A549 (cell line): ENCODE data around the gene SLC39A11. TPM values are rescaled to one million over a fixed set of nuclear protein-coding genes. Genes with fewer than 3 reads are reported as not detected.
"Not testable (repeated sequence)": the region's sequence is repeated elsewhere in the genome, so short reads cannot be mapped to it uniquely, and the experiment has no call there.

Experiments used
- ATAC-seq, 2 experiments: fragments of 200-7000 bp in 1 of 2; fragments of >200 bp in 1 of 2; cut with Nextera tagmentation in 1 of 2; cut with Tn5 transposase in 1 of 2; 3 replicates each; pipeline versions ENCODE4 v1.8.0 to v1.9.1; 2018 to 2020; ENCODE audit warnings: mild to moderate bottlenecking in 1 of 2, moderate library complexity in 1 of 2
- CTCF ChIA-PET: fragments of 300-600 bp; sonication (Branson Sonifier 250); formaldehyde crosslinking; extraction: SDS; loops from one replicate; lab custom pipeline; 2021; ENCODE audit warnings: antibody characterized with exemption, inconsistent platforms; lab: Yijun Ruan, JAX
- POLR2A ChIA-PET: fragments of 350-600 bp; formaldehyde crosslinking; extraction: SDS; loops from one replicate; lab custom pipeline; 2021; ENCODE audit warnings: antibody characterized with exemption, inconsistent platforms; lab: Yijun Ruan, JAX
- DNase-seq, 2 experiments: peaks; one replicate each; pipeline versions ENCODE4 v3.0.0 to v3.0.0-alpha.2; 2011 to 2016; ENCODE audit warnings: low read depth in 1 of 2, low spot score in 1 of 2
- FAIRE-seq: peaks from 2 replicates; lab custom pipeline; 2011; peaks lifted over from hg19 to GRCh38; lab: Jason Lieb, UNC
- H3K27ac ChIP-seq, 2 experiments: fragments of >200 bp; sonication (Bioruptor Twin); formaldehyde crosslinking; 3 replicates each; pipeline ENCODE4 v1.5.1; 2016 to 2017
- H3K4me1 ChIP-seq: fragments of >200 bp; sonication (Bioruptor Twin); formaldehyde crosslinking; 3 replicates; pipeline ENCODE4 v1.6.1; 2016
- H3K4me2 ChIP-seq: fragments of >200 bp; sonication (Bioruptor Twin); formaldehyde crosslinking; 3 replicates; pipeline ENCODE4 v1.6.1; 2016
- H3K4me3 ChIP-seq: fragments of >200 bp; sonication (Bioruptor Twin); formaldehyde crosslinking; 3 replicates; pipeline ENCODE4 v1.5.1; 2016
- H3K9me3 ChIP-seq: fragments of >200 bp; sonication (Bioruptor Twin); formaldehyde crosslinking; 3 replicates; pipeline ENCODE4 v1.6.1; 2016
- CBX2 ChIP-seq: fragments of 200-600 bp; sonication (generic); IDR thresholded peaks from 2 replicates; pipeline ENCODE4 v1.6.1; 2016; ENCODE audit warnings: low read depth, mild to moderate bottlenecking, borderline replicate concordance
- CHD2 ChIP-seq: fragments of 150-350 bp; IDR thresholded peaks from 2 replicates; pipeline ENCODE4 v1.6.1; 2014; ENCODE audit warnings: low read length; ENCODE audit not compliant: partially characterized antibody
- EP300 ChIP-seq, 2 experiments: fragments of >200 bp; sonication (Bioruptor Twin); formaldehyde crosslinking; IDR thresholded peaks; 2 replicates in 1 of 2; 3 replicates in 1 of 2; pipeline ENCODE4 v1.6.1; 2016 to 2017
- JUNB ChIP-seq: fragments of >200 bp; sonication (Bioruptor Twin); formaldehyde crosslinking; IDR thresholded peaks from 2 replicates; pipeline ENCODE4 v1.6.1; 2016
- KDM1A ChIP-seq: fragments of 200-600 bp; sonication (generic); IDR thresholded peaks from 2 replicates; pipeline ENCODE4 v1.6.1; 2016; ENCODE audit warnings: low read depth, mild to moderate bottlenecking
- MAFK ChIP-seq: fragments of 450-650 bp; IDR thresholded peaks from 2 replicates; pipeline ENCODE4 v1.6.1; 2014; ENCODE audit not compliant: partially characterized antibody
- MAZ ChIP-seq: fragments of 150-350 bp; IDR thresholded peaks from 2 replicates; pipeline ENCODE4 v1.6.1; 2014; ENCODE audit warnings: antibody characterized with exemption, low read depth, low read length, borderline replicate concordance
- MYC ChIP-seq: IDR thresholded peaks from 2 replicates; pipeline ENCODE4 v1.6.1; 2012; ENCODE audit warnings: mild to moderate bottlenecking, inconsistent platforms, low read length, improper control_type of control experiment, borderline replicate concordance
- PHF8 ChIP-seq: fragments of 200-600 bp; sonication (generic); IDR thresholded peaks from 2 replicates; pipeline ENCODE4 v1.6.1; 2016; ENCODE audit warnings: low read depth, mild to moderate bottlenecking, antibody characterized with exemption, moderate library complexity, borderline replicate concordance
- POLR2A ChIP-seq: IDR thresholded peaks from 2 replicates; pipeline ENCODE4 v1.6.1; 2012; ENCODE audit warnings: mild to moderate bottlenecking, low read length
- RARB ChIP-seq: fragments of 250-450 bp; sonication (Bioruptor Pico); IDR thresholded peaks from 2 replicates; pipeline ENCODE4 v1.8.0; 2021; ENCODE audit warnings: mild to moderate bottlenecking, moderate library complexity
- SREBF2 ChIP-seq: fragments of 450-650 bp; IDR thresholded peaks from 2 replicates; pipeline ENCODE4 v1.6.1; 2014; ENCODE audit warnings: mild to moderate bottlenecking, moderate library complexity
- TFCP2L1 ChIP-seq: fragments of 250-450 bp; sonication (Bioruptor Pico); IDR thresholded peaks from 2 replicates; pipeline ENCODE4 v1.5.0; 2021; ENCODE audit warnings: mild to moderate bottlenecking
- TP53 ChIP-seq: fragments of 250-450 bp; sonication (Bioruptor Pico); IDR thresholded peaks from 2 replicates; pipeline ENCODE4 v1.5.0; 2021; ENCODE audit warnings: mild to moderate bottlenecking, moderate library complexity
- ZSCAN20 ChIP-seq: fragments of 250-450 bp; sonication (Bioruptor Pico); IDR thresholded peaks from 2 replicates; pipeline ENCODE4 v1.8.0; 2022; ENCODE audit warnings: mild to moderate bottlenecking, moderate library complexity
- WGBS: methylation state at CpG from one replicate; pipeline ENCODE4 v1.1.6; 2017; ENCODE audit errors: missing lambda C conversion rate; 5-methylcytosine and 5-hydroxymethylcytosine counted together
- polyA plus RNA-seq, 4 experiments: library from polyadenylated mRNA; depleted of rRNA in 3 of 4; stranded (reverse); fragments of >200 nt; fragmentation: RNase III in 1 of 4; extraction: RNeasy Plus Mini Kit Qiagen cat#74134 plus additional on column Dnase treatment in 1 of 4; gene quantifications; 2 replicates in 3 of 4; 3 replicates in 1 of 4; pipeline ENCODE4 v1.2.3, GENCODE V29; 2011 to 2017
- TF ChIP-seq, protein P1 (sequence below): IDR thresholded peaks from 2 replicates; pipeline ENCODE4 v1.6.1; 2012
- TF ChIP-seq, protein P2 (sequence below): IDR thresholded peaks from 2 replicates; pipeline ENCODE4 v1.6.1; 2012; ENCODE audit warnings: low read depth, borderline replicate concordance
- TF ChIP-seq, protein P3 (sequence below): fragments of >200 bp; sonication (Bioruptor Twin); formaldehyde crosslinking; IDR thresholded peaks from 2 replicates; pipeline ENCODE4 v1.6.1; 2016

The SLC39A11 gene
- polyA plus RNA-seq, 2 of the 4 experiments (the other 2 are of a cell fraction) = 18.4 to 25.2 TPM

- POLR2A ChIA-PET, DNase-seq, H3K27ac ChIP-seq, FAIRE-seq, H3K4me1 ChIP-seq, H3K9me3 ChIP-seq, ATAC-seq, H3K4me3 ChIP-seq, H3K4me2 ChIP-seq: not testable (repeated sequence)
- CTCF ChIA-PET = interaction anchor here (1.5 kb wide), 1 partner anchor 119 kb away, joined by 3 read pairs; no protein-coding TSS in a partner anchor
- 89% methylated on average over 5 of the region's 5 CpGs for WGBS
Measured at GRCh38 chr17:72782437-72782836, 310.1 kb downstream of the SLC39A11 start.

DNA sequence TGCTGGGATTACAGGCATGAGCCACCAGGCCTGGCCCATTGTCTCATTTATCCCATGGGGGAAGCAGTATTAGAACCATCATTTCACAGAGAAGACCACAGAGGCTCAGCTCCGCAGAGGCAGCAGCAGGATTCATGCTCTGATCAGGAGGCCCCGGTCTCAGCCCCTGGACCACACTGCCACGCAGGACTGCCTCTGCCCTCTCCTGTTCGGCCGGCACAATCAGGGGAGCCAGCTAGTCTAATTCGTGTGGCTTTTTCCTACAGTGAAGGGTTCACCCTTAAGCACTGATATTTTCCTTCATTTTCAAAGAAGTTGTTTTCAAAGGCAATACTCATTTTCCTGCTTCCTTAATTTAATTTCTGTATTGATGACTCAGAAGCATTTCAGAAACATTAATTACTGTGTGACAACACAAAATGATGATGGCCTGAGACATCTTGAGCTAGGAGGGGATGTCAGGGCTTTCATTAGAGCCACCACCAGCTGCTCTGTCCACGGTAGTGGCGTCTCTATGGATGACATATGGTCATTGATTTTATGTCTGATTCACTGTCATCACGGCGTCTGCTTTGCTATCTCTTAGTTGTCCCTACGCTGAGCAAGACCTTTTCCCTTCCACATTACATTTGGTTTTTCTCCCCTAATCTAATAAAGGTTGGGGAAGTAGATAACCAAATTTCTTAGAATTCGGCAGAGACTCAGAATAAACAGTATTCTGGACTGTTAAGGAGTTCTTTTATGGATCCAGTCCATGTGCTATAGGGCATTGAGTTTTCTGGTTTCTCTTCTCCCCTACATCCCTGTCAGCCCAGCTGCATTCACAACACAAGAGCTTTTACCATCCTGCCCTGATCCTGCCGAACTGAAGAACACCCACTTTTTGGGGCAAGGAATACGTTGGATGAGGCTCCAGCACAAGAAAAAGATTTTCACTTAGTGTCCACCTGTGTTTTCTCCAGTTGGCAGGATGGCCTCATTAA, 314.0 kb downstream of the SLC39A11 start:
- TF ChIP-seq MAZ = no peak
- TF ChIP-seq EP300 (IDR thresholded peaks at IDR 0.05) = no peak
- no peak for TF ChIP-seq POLR2A
- no peak for TF ChIP-seq MYC
- TF ChIP-seq ZSCAN20 (CRISPR knock-in tag) = no peak
- no peak for TF ChIP-seq TFCP2L1
- TF ChIP-seq SREBF2 = no peak
- TF ChIP-seq, protein P1, sequence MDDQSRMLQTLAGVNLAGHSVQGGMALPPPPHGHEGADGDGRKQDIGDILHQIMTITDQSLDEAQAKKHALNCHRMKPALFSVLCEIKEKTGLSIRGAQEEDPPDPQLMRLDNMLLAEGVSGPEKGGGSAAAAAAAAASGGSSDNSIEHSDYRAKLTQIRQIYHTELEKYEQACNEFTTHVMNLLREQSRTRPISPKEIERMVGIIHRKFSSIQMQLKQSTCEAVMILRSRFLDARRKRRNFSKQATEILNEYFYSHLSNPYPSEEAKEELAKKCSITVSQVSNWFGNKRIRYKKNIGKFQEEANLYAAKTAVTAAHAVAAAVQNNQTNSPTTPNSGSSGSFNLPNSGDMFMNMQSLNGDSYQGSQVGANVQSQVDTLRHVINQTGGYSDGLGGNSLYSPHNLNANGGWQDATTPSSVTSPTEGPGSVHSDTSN = no peak
- TF ChIP-seq CHD2 = no peak
- Histone ChIP-seq H3K27ac (no peak overlapping the region), H3K4me3 (no peak overlapping the region), H3K4me2 (no peak overlapping the region), H3K9me3 (no peaks in the 10 kb centered on the region), H3K4me1 (no peaks in the 10 kb centered on the region)
- ChIA-PET CTCF (interaction anchor here (0.7 to 1.4 kb wide), 3 partner anchors 14 to 51 kb away, joined by 3 to 4 read pairs (median 3); no protein-coding TSS in a partner anchor), POLR2A (no interaction called here)
- FAIRE-seq (no peak), ATAC-seq (0 out of 6 replicates have a peak, but pooled peaks of 1 of the 2 experiments have one; percentile 26), DNase-seq (no peak)
- 87% methylated on average over 14 of the region's 14 CpGs for WGBS

DNA sequence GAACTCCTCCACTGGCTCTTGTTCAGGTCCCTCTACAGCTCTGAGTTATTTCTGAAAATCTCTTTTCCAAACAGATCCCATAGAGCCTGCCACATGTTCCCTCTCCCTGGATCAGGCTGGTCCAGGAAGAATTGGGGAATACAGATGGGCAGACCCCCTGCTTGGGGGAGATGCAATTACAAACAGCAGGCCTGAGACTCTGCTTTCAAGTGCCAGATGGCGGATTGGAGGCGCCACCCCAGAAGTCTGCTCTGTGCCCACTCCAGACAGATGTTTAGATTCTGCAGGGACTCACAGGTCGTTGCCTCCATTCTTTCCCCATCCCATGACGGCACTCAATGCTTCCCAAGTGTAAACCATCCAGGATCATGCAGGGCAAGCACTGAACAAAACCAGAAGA, 316.6 kb downstream of the SLC39A11 start:
- ChIA-PET CTCF (interaction anchor here (1.3 to 1.4 kb wide), 2 partner anchors 10 to 14 kb away, joined by 3 read pairs; no protein-coding TSS in a partner anchor), POLR2A (no interaction called here)
- H3K4me2 ChIP-seq = no peak overlapping the region
- no peak for TF ChIP-seq RARB
- TF ChIP-seq TP53 (CRISPR knock-in tag) = no peak
- no peak for TF ChIP-seq POLR2A
- TF ChIP-seq PHF8 = no peak
- no peak for TF ChIP-seq JUNB
- TF ChIP-seq MAFK = no peak
- TF ChIP-seq SREBF2 = no peak
- TF ChIP-seq, protein P2, sequence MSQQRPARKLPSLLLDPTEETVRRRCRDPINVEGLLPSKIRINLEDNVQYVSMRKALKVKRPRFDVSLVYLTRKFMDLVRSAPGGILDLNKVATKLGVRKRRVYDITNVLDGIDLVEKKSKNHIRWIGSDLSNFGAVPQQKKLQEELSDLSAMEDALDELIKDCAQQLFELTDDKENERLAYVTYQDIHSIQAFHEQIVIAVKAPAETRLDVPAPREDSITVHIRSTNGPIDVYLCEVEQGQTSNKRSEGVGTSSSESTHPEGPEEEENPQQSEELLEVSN = no peak
- TF ChIP-seq KDM1A = no peak
- TF ChIP-seq MYC = no peak
- no peak for TF ChIP-seq CBX2
- TF ChIP-seq, protein P3, sequence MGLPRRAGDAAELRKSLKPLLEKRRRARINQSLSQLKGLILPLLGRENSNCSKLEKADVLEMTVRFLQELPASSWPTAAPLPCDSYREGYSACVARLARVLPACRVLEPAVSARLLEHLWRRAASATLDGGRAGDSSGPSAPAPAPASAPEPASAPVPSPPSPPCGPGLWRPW = no peak
- WGBS = 80% methylated on average over 4 of the region's 4 CpGs
- no peaks in the 10 kb centered on the region for H3K4me1 ChIP-seq
- H3K4me3 ChIP-seq = no peak overlapping the region
- no peak for FAIRE-seq
- no peaks in the 10 kb centered on the region for H3K9me3 ChIP-seq
- no peak for ATAC-seq
- no peak overlapping the region for H3K27ac ChIP-seq
- DNase-seq = no peak
